GM21786 (cell line): ENCODE results near the gene DDOST.

Experiments
- ATAC-seq: cut with Tn5 transposase; IDR thresholded peaks from one replicate; pipeline ENCODE4 v1.9.1; 2021; ENCODE audit not compliant: unreplicated experiment

DDOST gene

DNA sequence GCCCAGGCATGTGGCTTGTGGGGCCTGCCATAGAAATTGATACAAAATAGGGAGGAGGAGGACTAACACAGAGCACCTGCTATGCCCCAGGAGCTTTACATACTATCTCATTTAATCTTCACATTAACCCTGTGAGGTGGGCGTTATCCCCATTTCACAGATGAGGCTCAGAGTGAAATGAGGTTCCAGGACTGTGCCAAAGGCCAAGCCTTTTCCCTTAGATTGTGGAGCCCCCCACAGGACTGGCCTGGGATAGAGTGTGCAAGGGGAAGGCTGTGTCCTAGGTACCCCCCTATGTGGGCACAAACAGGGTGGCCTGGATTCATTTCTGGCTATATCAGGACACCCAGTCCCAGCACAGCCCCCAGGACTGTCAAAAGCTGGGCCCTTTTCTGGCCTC lies 2.2 kb upstream of the DDOST start:
- ATAC-seq: no peak

DNA sequence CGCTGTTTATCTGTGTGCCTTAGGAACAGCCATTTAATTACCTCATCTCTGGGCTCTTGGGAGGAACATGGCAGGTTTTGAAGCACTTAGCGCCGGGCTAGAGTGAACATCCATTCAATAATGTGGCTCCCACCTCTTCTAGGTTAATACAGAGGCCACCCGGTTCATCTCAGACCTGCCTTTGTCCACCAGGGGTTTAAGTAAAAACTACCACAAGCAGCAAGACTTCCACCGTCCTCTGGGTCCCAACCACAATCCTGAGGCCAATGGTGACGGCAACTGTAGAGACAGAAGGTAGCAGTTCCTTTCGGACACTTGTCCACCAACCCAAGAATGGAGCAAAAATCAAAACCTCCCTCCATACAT lies 924 bp upstream of the DDOST start:
- no peak for ATAC-seq

GRCh38 chr1:20660847-20661206 lies 342 bp downstream of the DDOST start:
- no peak for ATAC-seq

- ATAC-seq: no peak
Observed at GRCh38 chr1:20660363-20660762, 806 bp downstream of the DDOST start.

DNA sequence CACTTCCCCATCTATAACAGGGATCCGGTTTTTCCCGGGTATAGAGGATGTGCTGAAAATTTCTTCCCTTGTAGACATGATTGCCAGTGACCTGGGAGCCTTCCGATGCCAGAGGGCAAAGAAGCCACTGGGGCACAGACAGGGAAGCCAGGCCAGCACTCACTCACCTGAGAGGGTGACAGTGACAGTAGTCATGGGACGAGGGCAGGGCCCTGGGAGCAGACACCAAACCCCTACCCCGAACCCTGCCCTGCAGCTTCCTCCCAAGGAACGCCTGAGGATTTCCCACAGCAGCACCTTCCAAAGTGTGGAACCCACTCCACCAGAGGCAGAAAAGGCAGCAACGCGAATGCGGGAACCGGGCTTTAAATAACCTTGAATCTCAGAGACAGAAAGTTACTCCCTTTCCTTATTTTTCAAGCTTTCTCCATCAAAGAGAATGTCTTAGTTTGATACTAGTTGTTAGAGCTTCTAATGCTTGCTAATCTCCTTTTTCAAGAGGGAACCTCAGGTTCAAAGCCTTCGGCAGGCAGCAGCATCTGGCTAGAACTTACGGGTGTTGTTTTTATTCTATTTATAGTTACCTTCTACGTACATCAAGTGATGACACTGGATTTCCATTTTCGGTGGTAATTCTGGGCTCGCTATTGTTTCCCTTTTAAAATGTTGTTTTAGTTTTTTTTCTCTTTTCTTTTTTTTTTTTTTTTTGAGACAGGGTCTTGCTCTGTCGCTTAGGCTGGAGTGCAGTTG lies 2.8 kb downstream of the DDOST start:
- ATAC-seq: no peak

GRCh38 chr1:20657024-20657423 lies 4.1 kb downstream of the DDOST start:
- ATAC-seq: no peak

GRCh38 chr1:20654104-20654690 lies 7.0 kb downstream of the DDOST start:
- ATAC-seq: no peak

- ATAC-seq: no peak
Observed at GRCh38 chr1:20652300-20652699, 8.9 kb downstream of the DDOST start.

GRCh38 chr1:20648946-20649345 lies 12.2 kb downstream of the DDOST start:
- no peak for ATAC-seq

- no peak for ATAC-seq
Observed at GRCh38 chr1:20648438-20648837, 12.7 kb downstream of the DDOST start.

GRCh38 chr1:20645414-20645813 lies 15.8 kb downstream of the DDOST start:
- no peak for ATAC-seq

DNA sequence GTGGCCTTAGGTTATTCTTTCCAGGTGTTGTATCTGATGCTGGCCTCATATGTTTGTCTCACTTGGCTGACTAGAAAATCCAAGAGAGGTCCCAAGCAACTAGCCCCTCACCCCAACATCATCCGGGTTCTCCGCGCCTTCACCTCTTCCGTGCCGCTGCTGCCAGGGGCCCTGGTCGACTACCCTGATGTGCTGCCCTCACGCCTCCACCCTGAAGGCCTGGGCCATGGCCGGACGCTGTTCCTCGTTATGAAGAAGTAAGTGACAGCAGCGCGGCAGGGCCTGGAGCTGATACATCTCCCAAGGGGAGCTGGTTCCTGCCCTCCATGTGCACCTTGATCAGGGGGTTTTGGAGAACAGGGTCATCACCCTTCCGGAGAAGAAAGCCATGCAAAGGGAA lies 16.8 kb downstream of the DDOST start:
- ATAC-seq: no peak

DNA sequence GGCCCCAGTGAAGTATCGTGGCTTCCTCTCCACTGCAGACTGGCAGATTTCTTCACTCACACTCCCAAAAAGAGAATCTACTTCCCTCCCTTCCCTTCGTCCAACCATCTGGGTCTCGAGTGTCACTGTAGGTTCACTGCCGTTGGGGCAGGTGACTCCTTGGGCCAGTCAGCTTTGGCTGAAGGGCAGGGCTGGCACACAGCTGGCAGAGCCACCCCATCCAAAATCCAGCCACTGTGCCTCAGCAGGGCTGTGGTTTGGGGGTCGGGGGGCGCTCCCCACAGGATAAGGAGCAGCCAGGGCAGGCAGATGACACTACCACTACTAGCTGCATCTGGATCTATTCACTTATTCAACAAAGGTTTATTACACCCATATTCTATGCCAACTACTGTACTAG lies 18.1 kb downstream of the DDOST start:
- no peak for ATAC-seq

DNA sequence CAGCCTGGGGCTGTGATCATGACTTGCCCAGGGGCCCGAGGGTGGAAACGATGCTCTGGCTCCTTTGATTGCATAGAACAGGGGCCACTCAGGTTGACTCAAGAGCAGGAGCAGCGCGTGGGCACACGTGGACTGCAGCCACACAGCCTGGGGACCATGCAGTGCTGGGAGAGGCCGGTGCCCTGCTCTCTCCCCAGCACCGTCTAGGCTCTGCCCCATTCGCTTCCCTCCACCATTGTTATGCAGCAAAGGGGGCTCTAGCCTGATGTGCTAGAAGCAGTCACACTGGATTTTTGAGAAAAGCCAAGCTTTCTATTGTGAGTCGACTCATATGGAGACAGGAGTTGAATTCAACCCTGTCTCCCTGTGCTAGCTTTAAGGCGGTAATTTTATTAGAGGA lies 19.2 kb downstream of the DDOST start:
- ATAC-seq: no peak

- no peak for ATAC-seq
Observed at GRCh38 chr1:20640183-20640597, 21.0 kb downstream of the DDOST start.

DNA sequence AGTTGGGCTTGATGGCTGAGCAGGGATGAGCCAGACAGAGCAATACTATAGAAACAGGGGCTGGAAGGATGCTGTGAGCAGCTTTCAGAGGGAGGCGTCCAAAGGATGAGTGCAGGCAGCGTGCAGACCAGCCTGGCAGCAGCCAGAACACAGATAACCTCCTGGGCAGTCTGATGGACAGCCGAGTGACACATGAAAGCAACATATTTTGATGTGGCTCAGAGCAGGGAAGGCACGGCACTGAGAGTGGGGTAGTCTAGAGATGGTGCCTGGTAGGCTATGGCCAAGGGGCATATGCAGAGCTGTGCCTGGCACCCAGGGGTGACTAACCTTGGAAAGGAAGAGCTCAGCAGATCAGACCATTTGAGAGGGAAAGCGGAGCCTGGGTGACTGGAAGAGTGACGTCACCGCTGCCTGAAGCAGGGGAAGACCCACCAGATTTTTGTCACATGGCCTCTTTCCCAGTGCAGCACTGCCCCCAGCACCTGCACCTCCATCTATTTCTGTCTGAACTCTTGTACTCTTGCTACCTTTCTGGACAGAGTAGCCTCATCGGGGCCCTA lies 24.3 kb downstream of the DDOST start:
- no peak for ATAC-seq

DNA sequence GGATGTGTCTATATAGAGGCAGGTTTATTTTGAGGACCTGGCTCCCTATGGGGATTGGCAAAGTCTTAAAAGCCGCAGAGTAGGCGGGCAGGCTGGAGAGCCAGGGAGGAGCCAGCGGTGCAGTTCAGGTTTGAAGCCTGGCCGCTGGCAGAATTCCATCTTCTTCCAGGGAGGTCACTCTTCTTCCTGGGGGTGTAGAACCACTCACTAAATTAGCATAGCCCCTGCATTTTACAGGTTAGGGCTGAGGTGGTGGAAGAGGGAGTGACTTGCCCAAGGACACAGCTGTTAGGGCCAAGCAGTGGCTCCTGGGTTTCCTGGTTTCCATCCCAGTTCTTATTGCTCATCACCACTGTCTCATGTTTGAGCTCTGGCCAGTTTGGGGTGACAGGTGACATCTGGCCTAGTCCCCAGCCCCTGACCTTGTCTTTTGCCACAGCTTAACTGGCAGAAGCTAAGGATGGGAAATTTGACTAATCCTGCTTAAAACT lies 26.5 kb downstream of the DDOST start:
- no peak for ATAC-seq

- ATAC-seq: no peak
Observed at GRCh38 chr1:20634065-20634593, 27.0 kb downstream of the DDOST start.

GRCh38 chr1:20633190-20634064 lies 27.7 kb downstream of the DDOST start, which contains the start of gene PINK1:
TSS of gene PINK1 (plus strand) at chr1:20633458. CDS start at chr1:20633549, 91 bp downstream.
- ATAC-seq: peak; percentile 65

DNA sequence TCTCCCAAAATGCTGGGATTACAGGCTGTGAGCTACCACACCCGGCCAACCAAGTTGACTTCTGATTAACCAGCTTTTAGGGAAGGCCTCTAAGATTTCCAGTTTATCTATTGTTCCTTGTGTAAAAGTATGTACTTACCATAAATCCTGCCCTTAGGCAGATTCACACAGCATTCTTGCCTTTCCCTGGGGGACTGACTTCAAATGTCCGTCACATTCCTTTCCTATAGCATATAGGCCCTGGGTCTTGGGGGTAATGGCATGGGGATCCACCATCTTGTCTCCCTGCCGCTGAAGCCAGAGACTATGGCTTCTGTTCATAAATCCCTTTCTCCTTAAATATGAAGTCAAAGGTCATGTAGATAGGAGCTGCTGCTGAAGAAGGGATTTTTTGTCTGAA lies 28.8 kb downstream of the DDOST start:
- ATAC-seq: no peak

DNA sequence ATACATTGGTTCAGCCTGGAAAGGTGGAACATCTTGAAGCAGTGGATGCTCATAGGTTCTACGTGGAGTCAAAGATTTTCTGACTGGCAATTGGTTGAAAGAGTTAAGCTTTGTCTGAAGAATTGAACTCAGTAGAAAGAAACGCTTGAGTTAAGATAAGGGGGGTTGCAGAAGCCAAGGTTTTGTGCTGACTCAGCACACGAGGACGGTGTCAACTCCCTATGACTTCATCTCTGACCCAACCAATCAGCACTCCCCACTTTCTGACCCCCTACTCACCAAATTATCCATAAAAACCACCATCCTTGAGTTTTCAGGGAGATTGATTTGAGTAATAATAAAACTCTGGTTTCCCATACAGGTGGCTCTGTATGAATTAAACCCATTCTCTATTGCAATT lies 30.4 kb downstream of the DDOST start:
- no peak for ATAC-seq
